Caco-2 (cell line): ENCODE data around the gene TTC39C. TPM values are rescaled to one million over a fixed set of nuclear protein-coding genes. Genes with fewer than 3 reads are reported as not detected.

Experiments used
- BruUV-seq: library from RNA; stranded (reverse); fragments of 400-500 nt; replicated peaks from 2 replicates; lab custom pipeline; 2021; lab: Mats Ljungman, UMichigan
- CTCF ChIA-PET: fragments of 300-600 bp; sonication (Branson Sonifier 250); formaldehyde crosslinking; loops from one replicate; lab custom pipeline; 2022; ENCODE audit warnings: antibody characterized with exemption; lab: Charles Lee
- POLR2A ChIA-PET: fragments of 300-600 bp; sonication (Branson Sonifier 250); formaldehyde crosslinking; loops from one replicate; lab custom pipeline; 2022; ENCODE audit warnings: antibody characterized with exemption; lab: Charles Lee
- DNase-seq, 2 experiments: peaks; one replicate each; pipeline versions ENCODE4 v3.0.0 to v3.0.0-alpha.2; 2020 to 2022
- H3K27me3 ChIP-seq: replicated peaks from 2 replicates; pipeline ENCODE4 v1.6.0; 2011; ENCODE audit warnings: low read length; ENCODE audit not compliant: control insufficient read depth, insufficient read depth
- H3K36me3 ChIP-seq: 2 replicates; pipeline ENCODE4 v1.5.1; 2011; ENCODE audit warnings: low read length; ENCODE audit not compliant: control insufficient read depth, insufficient read depth
- H3K4me1 ChIP-seq: fragments of 250-450 bp; sonication (Bioruptor Pico); 2 replicates; pipeline ENCODE4 v1.5.1; 2020; ENCODE audit warnings: mild to moderate bottlenecking
- H3K4me3 ChIP-seq: 2 replicates; pipeline ENCODE4 v1.5.1; 2011; ENCODE audit warnings: low read depth, mild to moderate bottlenecking, control low read depth, low read length
- H3K9me3 ChIP-seq: fragments of 250-450 bp; sonication (Bioruptor Pico); 2 replicates; pipeline ENCODE4 v1.5.1; 2020; ENCODE audit warnings: mild to moderate bottlenecking, moderate library complexity
- H3K27ac Mint-ChIP-seq: one replicate; pipeline ENCODE4 v1.8.0; 2022; ENCODE audit warnings: mixed read lengths; ENCODE audit not compliant: unreplicated experiment
- H3K27me3 Mint-ChIP-seq: one replicate; pipeline ENCODE4 v1.8.0; 2022; ENCODE audit warnings: mixed read lengths; ENCODE audit not compliant: insufficient read depth, unreplicated experiment
- H3K36me3 Mint-ChIP-seq: one replicate; pipeline ENCODE4 v1.8.0; 2022; ENCODE audit warnings: mild to moderate bottlenecking, mixed read lengths; ENCODE audit not compliant: insufficient read depth, unreplicated experiment
- H3K4me1 Mint-ChIP-seq: one replicate; pipeline ENCODE4 v1.8.0; 2022; ENCODE audit warnings: low read depth, mixed read lengths; ENCODE audit not compliant: unreplicated experiment
- H3K4me3 Mint-ChIP-seq: one replicate; pipeline ENCODE4 v1.8.0; 2022; ENCODE audit warnings: mild to moderate bottlenecking, moderate library complexity, mixed read lengths; ENCODE audit not compliant: unreplicated experiment
- H3K9me3 Mint-ChIP-seq: one replicate; pipeline ENCODE4 v1.8.0; 2022; ENCODE audit warnings: mixed read lengths; ENCODE audit not compliant: unreplicated experiment
- intact Hi-C: fragments of 100-400 bp; cut with micrococcal nuclease; formaldehyde crosslinking; loops from one replicate; pipeline ENCODE4 v1.10.0; 2022; ENCODE audit not compliant: unreplicated experiment
- total RNA-seq: library from RNA; stranded (reverse); gene quantifications from 2 replicates; pipeline ENCODE4 v1.2.3, GENCODE V29; 2022
- TF ChIP-seq, protein P1 (sequence below), 2 experiments: fragments of 200-600 bp in 1 of 2; IDR thresholded peaks; 1 replicate in 1 of 2; 2 replicates in 1 of 2; pipeline versions ENCODE4 v1.5.1 to v1.8.0; 2011 to 2022; ENCODE audit warnings: antibody characterized with exemption in 1 of 2, control low read depth in 1 of 2, inconsistent platforms in 1 of 2, low read depth in 1 of 2, low read length in 1 of 2, mild to moderate bottlenecking in 1 of 2, moderate library complexity in 1 of 2; ENCODE audit not compliant: insufficient read depth in 1 of 2, severe bottlenecking in 1 of 2, unreplicated experiment in 1 of 2

Gene TTC39C
- total RNA-seq, 1 experiment from 2014 or later, result 9.3 TPM

DNA sequence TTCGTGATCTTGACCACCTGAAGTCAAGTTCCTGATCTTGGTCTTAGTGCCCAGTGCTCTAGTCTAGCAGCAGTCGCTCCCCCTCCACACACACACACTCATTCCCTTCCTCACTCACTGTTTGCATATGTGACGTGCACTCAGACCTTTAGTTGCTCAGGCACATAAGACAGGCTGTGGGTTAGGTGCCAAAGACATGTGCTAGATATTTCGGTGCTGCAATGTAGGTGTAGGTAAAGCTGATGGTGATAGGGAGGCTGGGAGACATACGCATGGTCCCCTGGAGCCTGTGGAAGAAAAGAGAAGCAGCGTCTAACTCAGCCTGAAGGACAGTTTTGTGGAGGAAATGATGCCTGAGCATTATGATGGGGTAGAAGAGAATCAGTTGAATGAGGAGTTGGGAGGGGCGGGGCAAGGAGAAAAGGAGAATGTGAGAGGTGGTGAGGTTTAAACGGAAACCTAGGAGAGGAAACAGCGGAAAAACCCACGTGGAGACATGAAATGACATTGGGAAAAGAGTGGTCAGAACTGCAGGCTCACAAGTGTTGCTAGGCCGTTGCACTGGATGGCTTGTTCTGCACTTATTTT, 3.8 kb downstream of the TTC39C start:
- Histone ChIP-seq H3K4me1 (no peaks in the 10 kb centered on the region), H3K9me3 (no peaks in the 10 kb centered on the region), H3K27me3 (no peaks in the 10 kb centered on the region), H3K36me3 (no peaks in the 10 kb centered on the region), H3K4me3 (no peak overlapping the region)
- no peak for DNase-seq
- POLR2A ChIA-PET, result no interaction called here
- H3K27me3 Mint-ChIP-seq, result no peaks in the 10 kb centered on the region
- intact Hi-C loops, result loop anchor here (5.0 to 10.0 kb wide), 3 partner anchors 34 to 99 kb away; no protein-coding TSS in a partner anchor
- no TSS peak for BruUV-seq
- no peaks in the 10 kb centered on the region for H3K4me1 Mint-ChIP-seq
- no peak overlapping the region for H3K27ac Mint-ChIP-seq
- H3K9me3 Mint-ChIP-seq, result no peaks in the 10 kb centered on the region
- CTCF ChIA-PET, result no interaction called here
- peaks cover 5% of the 10 kb centered on the region for H3K36me3 Mint-ChIP-seq
- H3K4me3 Mint-ChIP-seq, result no peak overlapping the region
- TF ChIP-seq, protein P1, sequence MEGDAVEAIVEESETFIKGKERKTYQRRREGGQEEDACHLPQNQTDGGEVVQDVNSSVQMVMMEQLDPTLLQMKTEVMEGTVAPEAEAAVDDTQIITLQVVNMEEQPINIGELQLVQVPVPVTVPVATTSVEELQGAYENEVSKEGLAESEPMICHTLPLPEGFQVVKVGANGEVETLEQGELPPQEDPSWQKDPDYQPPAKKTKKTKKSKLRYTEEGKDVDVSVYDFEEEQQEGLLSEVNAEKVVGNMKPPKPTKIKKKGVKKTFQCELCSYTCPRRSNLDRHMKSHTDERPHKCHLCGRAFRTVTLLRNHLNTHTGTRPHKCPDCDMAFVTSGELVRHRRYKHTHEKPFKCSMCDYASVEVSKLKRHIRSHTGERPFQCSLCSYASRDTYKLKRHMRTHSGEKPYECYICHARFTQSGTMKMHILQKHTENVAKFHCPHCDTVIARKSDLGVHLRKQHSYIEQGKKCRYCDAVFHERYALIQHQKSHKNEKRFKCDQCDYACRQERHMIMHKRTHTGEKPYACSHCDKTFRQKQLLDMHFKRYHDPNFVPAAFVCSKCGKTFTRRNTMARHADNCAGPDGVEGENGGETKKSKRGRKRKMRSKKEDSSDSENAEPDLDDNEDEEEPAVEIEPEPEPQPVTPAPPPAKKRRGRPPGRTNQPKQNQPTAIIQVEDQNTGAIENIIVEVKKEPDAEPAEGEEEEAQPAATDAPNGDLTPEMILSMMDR (IDR thresholded peaks at IDR 0.05; ENCODE audit: insufficient read depth in 1 of 2, low read depth in 1 of 2, low read length in 1 of 2, severe bottlenecking in 1 of 2, unreplicated experiment in 1 of 2), result no peak

DNA sequence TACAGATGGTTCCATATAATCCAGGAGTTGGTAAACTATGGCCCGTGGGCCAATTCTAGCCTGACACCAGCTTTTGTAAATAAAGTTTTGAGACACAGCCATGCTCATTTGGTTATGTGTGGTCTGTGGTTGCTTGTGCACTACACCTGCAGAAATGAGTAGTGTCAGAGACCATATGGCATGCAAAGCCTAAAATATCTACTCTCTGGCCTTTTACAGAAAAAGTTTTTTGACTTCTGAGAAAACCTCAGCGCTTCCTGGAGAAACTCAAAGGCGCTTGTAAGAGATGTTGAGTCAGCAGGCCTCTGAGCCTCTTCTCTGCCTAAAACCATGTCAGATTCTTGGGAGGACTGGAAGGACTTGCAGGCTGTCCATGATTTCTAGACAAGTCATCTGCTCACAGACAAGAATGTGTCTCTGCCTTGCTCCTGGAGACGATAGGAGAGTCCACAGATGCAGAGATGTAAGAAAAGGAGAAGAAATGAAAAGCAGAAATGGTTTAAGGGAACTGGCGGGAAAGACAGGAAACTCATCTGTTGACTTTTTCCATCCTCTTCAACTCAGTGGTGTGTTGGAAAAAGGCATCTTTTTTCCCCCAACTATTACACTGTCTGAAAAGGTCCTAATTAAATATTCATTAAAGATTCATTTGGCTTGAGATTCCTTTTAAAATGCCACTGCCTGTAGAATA, 5.2 kb downstream of the TTC39C start:
- Mint-ChIP-seq H3K9me3 (no peaks in the 10 kb centered on the region), H3K27ac (no peak overlapping the region), H3K4me1 (no peaks in the 10 kb centered on the region), H3K4me3 (no peak overlapping the region), H3K36me3 (peaks cover 5% of the 10 kb centered on the region), H3K27me3 (no peaks in the 10 kb centered on the region)
- DNase-seq, result no peak
- no peaks in the 10 kb centered on the region for H3K36me3 ChIP-seq
- H3K4me3 ChIP-seq, result no peak overlapping the region
- H3K27me3 ChIP-seq, result no peaks in the 10 kb centered on the region
- no peaks in the 10 kb centered on the region for H3K4me1 ChIP-seq
- ChIA-PET POLR2A (no interaction called here), CTCF (no interaction called here)
- intact Hi-C loops, result loop anchor here (5.0 to 10.0 kb wide), 3 partner anchors 33 to 98 kb away; no protein-coding TSS in a partner anchor
- no peaks in the 10 kb centered on the region for H3K9me3 ChIP-seq
- TF ChIP-seq, protein P1 (IDR thresholded peaks at IDR 0.05; ENCODE audit: insufficient read depth in 1 of 2, low read depth in 1 of 2, low read length in 1 of 2, severe bottlenecking in 1 of 2, unreplicated experiment in 1 of 2), result no peak
- no TSS peak for BruUV-seq

DNA sequence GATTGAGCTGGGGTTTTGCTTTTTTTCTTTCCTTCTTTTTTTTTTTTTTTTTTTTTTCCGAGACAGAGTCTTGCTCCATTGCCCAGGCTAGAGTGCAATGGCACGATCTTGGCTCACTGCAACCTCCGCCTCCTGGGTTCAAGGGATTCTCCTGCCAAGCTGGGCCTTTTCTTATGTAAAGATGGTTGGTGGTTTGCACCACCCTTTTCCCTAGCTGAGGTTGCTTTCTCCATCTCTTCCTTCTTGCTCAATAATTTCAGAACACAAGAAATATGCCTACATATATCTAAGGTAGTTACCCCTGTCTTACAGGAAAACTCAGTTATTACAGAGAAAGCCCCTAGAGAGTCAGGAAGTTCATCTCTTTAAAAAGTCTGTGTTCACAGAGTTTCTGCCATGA, 7.0 kb downstream of the TTC39C start:
- H3K36me3 Mint-ChIP-seq, result peaks cover 5% of the 10 kb centered on the region
- no peak overlapping the region for H3K4me3 Mint-ChIP-seq
- Histone ChIP-seq H3K27me3 (no peaks in the 10 kb centered on the region), H3K4me1 (no peaks in the 10 kb centered on the region), H3K36me3 (no peaks in the 10 kb centered on the region), H3K9me3 (no peaks in the 10 kb centered on the region), H3K4me3 (no peak overlapping the region)
- POLR2A ChIA-PET, result no interaction called here
- H3K4me1 Mint-ChIP-seq, result no peaks in the 10 kb centered on the region
- CTCF ChIA-PET, result no interaction called here
- no peaks in the 10 kb centered on the region for H3K27me3 Mint-ChIP-seq
- intact Hi-C loops, result no loop called here
- no peak for DNase-seq
- no peaks in the 10 kb centered on the region for H3K9me3 Mint-ChIP-seq
- TF ChIP-seq, protein P1 (IDR thresholded peaks at IDR 0.05; ENCODE audit: insufficient read depth in 1 of 2, low read depth in 1 of 2, low read length in 1 of 2, severe bottlenecking in 1 of 2, unreplicated experiment in 1 of 2), result no peak
- no peak overlapping the region for H3K27ac Mint-ChIP-seq
- no TSS peak for BruUV-seq
